Right ventricle myocardium inferior (tissue), 1 donor: ENCODE results near the gene DCTD. TPM values are rescaled to one million over a fixed set of nuclear protein-coding genes. Genes with fewer than 3 reads are reported as not detected.

ENCODE experiments used
- ATAC-seq: fragments of 200-7000 bp; cut with Tn5 transposase; one replicate; pipeline ENCODE4 v1.9.1; 2020; ENCODE audit warnings: mild to moderate bottlenecking, moderate library complexity
- DNase-seq: peaks from one replicate; pipeline ENCODE4 v3.0.0; 2021; ENCODE audit errors: missing footprints
- intact Hi-C: fragments of 100-400 bp; cut with DNase I; formaldehyde crosslinking; loops from one replicate; pipeline ENCODE4 v1.11.0; 2022
- long read RNA-seq: library from polyadenylated mRNA; unstranded; transcript quantifications from one replicate; pipeline ENCODE4 v2.0.0, GENCODE V29; 2021
- total RNA-seq: library from RNA; stranded (reverse); fragmentation: NEBNext Ultra II Directional; extraction: Animal tissue kit (Norgen Biotek cat#: 25700); gene quantifications from one replicate; pipeline ENCODE4 v1.2.1, GENCODE V29; 2021
- donor health status: DM: no; HTN: yes; CAD: no; lungs with severe emphysema.

Gene DCTD
- total RNA-seq: 44.1 TPM
- long read RNA-seq, transcript DCTD-201 (6 exons, 1,931 nt): major isoform, 11 of 17 reads
- long read RNA-seq, partial matches to known transcripts: 1 of 17 reads
- long read RNA-seq, other reads (novel, unspliced or antisense): 1 of 17 reads

- ATAC-seq: peak; percentile 90
- DNase-seq: peak; percentile 91
- intact Hi-C loops: no loop called here
These were observed at the start of gene DCTD for GRCh38 chr4:182917182-182918043. Gene DCTD (minus strand): TSS chr4:182917386. CDS start chr4:182915568, 1,818 bp downstream.

GRCh38 chr4:182960746-182961145 is 43.6 kb upstream of the DCTD start:
- intact Hi-C loops: no loop called here
- DNase-seq (no peak), ATAC-seq (no peak)

- ATAC-seq (no peak), DNase-seq (no peak)
- intact Hi-C loops: no loop called here
These were observed 43.0 kb upstream of the DCTD start for GRCh38 chr4:182960228-182960627.

GRCh38 chr4:182955411-182955810 is 38.2 kb upstream of the DCTD start:
- no peak for ATAC-seq
- no peak for DNase-seq
- intact Hi-C loops: no loop called here

- DNase-seq: no peak
- no peak for ATAC-seq
- intact Hi-C loops: no loop called here
These were observed 27.5 kb upstream of the DCTD start for GRCh38 chr4:182944484-182945213.

GRCh38 chr4:182939680-182940079 is 22.5 kb upstream of the DCTD start:
- intact Hi-C loops: loop anchor here (5.0 kb wide), 2 partner anchors 133 to 468 kb away; no protein-coding TSS in a partner anchor
- DNase-seq: no peak
- ATAC-seq: no peak

GRCh38 chr4:182938205-182938645 is 21.0 kb upstream of the DCTD start:
- DNase-seq (peak; percentile 83), ATAC-seq (peak; percentile 96)
- intact Hi-C loops: loop anchor here (1.0 to 5.0 kb wide), 3 partner anchors 134 to 469 kb away; no protein-coding TSS in a partner anchor

- intact Hi-C loops: loop anchor here (1.0 to 5.0 kb wide), 3 partner anchors 135 to 470 kb away; no protein-coding TSS in a partner anchor
- no peak for ATAC-seq
These were observed 20.4 kb upstream of the DCTD start for GRCh38 chr4:182937268-182938204.

GRCh38 chr4:182932651-182933050 is 15.5 kb upstream of the DCTD start:
- intact Hi-C loops: no loop called here
- ATAC-seq (no peak), DNase-seq (no peak)

More at GRCh38 chr4:182937268-182938204, 20.4 kb upstream of the DCTD start:
- DNase-seq: no peak

- ATAC-seq: no peak
- intact Hi-C loops: no loop called here
- DNase-seq: no peak
These were observed 14.6 kb upstream of the DCTD start for GRCh38 chr4:182931691-182932345.

- ATAC-seq (no peak), DNase-seq (no peak)
- intact Hi-C loops: no loop called here
These were observed 13.7 kb upstream of the DCTD start for GRCh38 chr4:182930889-182931288.

GRCh38 chr4:182929296-182929695 is 12.1 kb upstream of the DCTD start:
- ATAC-seq (no peak), DNase-seq (no peak)
- intact Hi-C loops: no loop called here

GRCh38 chr4:182928061-182928460 is 10.9 kb upstream of the DCTD start:
- ATAC-seq (no peak), DNase-seq (no peak)
- intact Hi-C loops: no loop called here

- DNase-seq (no peak), ATAC-seq (no peak)
- intact Hi-C loops: no loop called here
These were observed 10.3 kb upstream of the DCTD start for GRCh38 chr4:182927505-182927904.

- intact Hi-C loops: no loop called here
- no peak for ATAC-seq
- DNase-seq: no peak
These were observed 8.7 kb upstream of the DCTD start for GRCh38 chr4:182925855-182926254.

- DNase-seq (peak; percentile 82), ATAC-seq (peak; percentile 91)
- intact Hi-C loops: no loop called here
These were observed 8.1 kb upstream of the DCTD start for GRCh38 chr4:182925298-182925757.

- ATAC-seq: no peak
These were observed 7.3 kb upstream of the DCTD start for GRCh38 chr4:182924497-182924896.

GRCh38 chr4:182923796-182924340 is 6.7 kb upstream of the DCTD start:
- ATAC-seq (no peak), DNase-seq (no peak)
- intact Hi-C loops: no loop called here

More at GRCh38 chr4:182924497-182924896, 7.3 kb upstream of the DCTD start:
- intact Hi-C loops: no loop called here
- DNase-seq: no peak
